Natural killer cell treated with Interleukin-12 subunit alpha and Interleukin-12 subunit beta and Interleukin-15 and Interleukin-18, amount 100 ng/mL, for 72 hours (primary cell): Measurements from ENCODE around the gene LSS. TPM values are rescaled to one million over a fixed set of nuclear protein-coding genes. Genes with fewer than 3 reads are reported as not detected.
"Not testable (repeated sequence)": the region's sequence is repeated elsewhere in the genome, so short reads cannot be mapped to it uniquely, and the experiment has no call there.

Experiments used
- ATAC-seq, 2 donors: fragments of 150-1000 bp; cut with Tn5 transposase in 1 of 2; sonication (Bioruptor Pico), chemical (Tn5 transposase) in 1 of 2; 2 replicates each; pipeline ENCODE4 v1.10.0; 2021
- DNase-seq: peaks from one replicate; pipeline ENCODE4 v3.0.0; 2022; ENCODE audit warnings: low spot score
- H3K27ac Mint-ChIP-seq, 2 donors: 1 replicate in 1 of 2; 2 replicates in 1 of 2; pipeline ENCODE4 v1.8.0; 2022; ENCODE audit warnings: mixed read lengths in 2 of 2, mild to moderate bottlenecking in 1 of 2, moderate library complexity in 1 of 2
- H3K27me3 Mint-ChIP-seq, 2 donors: 1 replicate in 1 of 2; 2 replicates in 1 of 2; pipeline ENCODE4 v1.8.0; 2022; ENCODE audit warnings: mixed read lengths in 2 of 2
- H3K36me3 Mint-ChIP-seq: one replicate; pipeline ENCODE4 v1.8.0; 2022; ENCODE audit warnings: mixed read lengths
- H3K4me1 Mint-ChIP-seq, 2 donors: 1 replicate in 1 of 2; 2 replicates in 1 of 2; pipeline ENCODE4 v1.8.0; 2022; ENCODE audit warnings: low read depth in 2 of 2, mixed read lengths in 2 of 2, mild to moderate bottlenecking in 1 of 2
- H3K4me3 Mint-ChIP-seq: one replicate; pipeline ENCODE4 v1.8.0; 2022; ENCODE audit warnings: mixed read lengths
- H3K9me3 Mint-ChIP-seq: 2 replicates; pipeline ENCODE4 v1.8.0; 2022; ENCODE audit warnings: mixed read lengths
- total RNA-seq, 2 donors: library from RNA; stranded (reverse); gene quantifications; one replicate each; pipeline ENCODE4 v1.2.3, GENCODE V29; 2022

The LSS gene
- total RNA-seq, 2 donors from 2014 or later: 32.6 to 54.4 TPM

DNA sequence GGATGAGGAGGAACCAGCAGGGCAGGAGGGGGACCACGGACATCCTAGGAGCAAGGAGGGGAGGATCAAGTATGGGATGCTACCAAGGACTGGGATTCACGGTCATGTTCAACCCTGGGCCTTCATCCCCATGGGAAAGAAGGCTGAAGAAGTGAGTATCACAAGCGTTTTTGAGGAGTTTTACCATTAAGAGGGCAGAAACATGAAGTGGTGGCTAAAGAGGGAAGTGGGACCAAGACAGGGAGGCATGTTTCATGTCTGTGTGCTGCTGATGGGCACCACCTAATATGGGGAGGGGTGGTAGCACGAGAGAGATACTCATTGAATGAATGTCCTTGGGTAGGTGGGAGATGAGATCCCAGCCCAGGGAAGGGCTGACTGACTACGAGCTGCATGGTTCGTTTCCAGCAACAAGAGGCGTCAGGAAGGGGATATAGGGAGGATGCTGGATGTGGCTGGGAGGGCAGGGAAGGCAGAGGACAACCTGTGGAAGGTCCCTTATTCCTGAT is 11.3 kb upstream of the LSS start:
- no peak for ATAC-seq
- Mint-ChIP-seq H3K36me3 (peaks cover 37% of the 10 kb centered on the region), H3K4me3 (no peak overlapping the region), H3K27ac (peak overlapping the region in 1 of 2 donors; percentile 2), H3K4me1 (peaks cover under 1 to 24% of the 10 kb centered on the region in 2 donors), H3K27me3 (no peaks in the 10 kb centered on the region), H3K9me3 (no peaks in the 10 kb centered on the region)
- DNase-seq: no peak

DNA sequence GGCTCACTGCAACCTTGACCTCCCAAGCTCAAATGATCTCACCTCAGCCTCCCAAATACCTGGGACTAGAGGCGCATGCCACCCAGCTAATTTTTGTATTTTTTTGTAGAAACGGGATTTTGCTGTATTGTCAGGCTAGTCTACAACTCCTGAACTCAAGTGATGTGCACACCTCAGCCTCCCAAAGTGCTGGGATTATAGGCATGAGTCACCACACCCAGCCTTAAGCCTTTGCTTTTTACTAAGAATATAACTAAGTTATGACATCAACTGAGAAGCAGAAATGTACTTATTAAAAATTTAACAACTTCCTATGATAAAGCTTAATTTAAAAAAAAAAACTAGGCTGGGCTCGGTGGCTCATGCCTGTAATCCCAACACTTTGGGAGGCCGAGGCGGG is 8.9 kb upstream of the LSS start:
- DNase-seq (no peak), ATAC-seq (no peak)
- H3K36me3 Mint-ChIP-seq: peaks cover 44% of the 10 kb centered on the region
- H3K4me3 Mint-ChIP-seq: no peak overlapping the region
- no peaks in the 10 kb centered on the region for H3K9me3 Mint-ChIP-seq
- H3K27me3 Mint-ChIP-seq: no peaks in the 10 kb centered on the region
- H3K4me1 Mint-ChIP-seq: peaks cover 17 to 41% of the 10 kb centered on the region in 2 donors
- H3K27ac Mint-ChIP-seq: no peak overlapping the region

DNA sequence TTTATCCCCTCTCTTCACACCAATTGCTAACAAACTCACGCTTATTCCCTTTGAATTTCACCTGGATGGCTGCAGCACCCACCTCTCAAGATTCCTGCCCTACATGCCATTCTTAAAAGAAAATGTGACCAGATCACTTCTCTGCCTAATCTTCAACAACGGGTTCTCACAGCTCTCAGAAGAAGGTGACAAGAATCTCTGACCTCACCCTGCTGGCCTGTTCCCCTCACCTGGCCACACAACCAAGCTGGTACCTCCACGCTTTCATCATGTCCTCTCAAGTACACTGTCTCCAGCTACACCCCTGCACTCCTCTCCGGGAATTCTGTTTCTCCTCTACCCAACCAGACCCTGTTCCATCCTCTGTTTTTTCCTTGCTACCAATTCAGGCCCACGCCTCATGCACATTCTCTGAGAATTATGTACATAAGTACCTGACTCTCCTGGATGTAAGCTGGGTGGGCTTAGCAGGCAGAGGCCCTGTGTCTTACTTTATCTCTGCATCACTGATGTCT is 5.9 kb upstream of the LSS start:
- Mint-ChIP-seq H3K27me3 (no peaks in the 10 kb centered on the region), H3K36me3 (peaks cover 35% of the 10 kb centered on the region), H3K9me3 (no peaks in the 10 kb centered on the region), H3K4me3 (peak overlapping the region; percentile 4), H3K4me1 (peaks cover 34 to 52% of the 10 kb centered on the region in 2 donors), H3K27ac (peak overlapping the region; percentile 18 to 64)
- no peak for ATAC-seq
- DNase-seq: no peak

DNA sequence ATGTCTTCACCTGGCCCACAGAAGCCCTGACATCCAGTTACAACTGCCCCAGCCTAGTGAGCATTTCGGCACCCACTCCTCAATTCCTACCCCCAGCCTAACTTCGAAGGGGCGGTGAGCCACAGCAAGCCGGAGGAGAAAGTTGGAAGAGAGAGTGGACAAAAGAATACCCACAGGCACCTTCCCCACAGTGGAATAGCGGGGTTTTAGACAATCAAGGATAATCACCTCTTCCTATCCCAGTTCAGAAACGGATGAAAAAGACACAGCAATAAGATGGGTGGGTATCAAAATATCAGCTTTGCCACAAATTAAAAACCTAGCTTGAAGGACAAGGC is 1.3 kb upstream of the LSS start:
- peaks cover 22% of the 10 kb centered on the region for H3K36me3 Mint-ChIP-seq

DNA sequence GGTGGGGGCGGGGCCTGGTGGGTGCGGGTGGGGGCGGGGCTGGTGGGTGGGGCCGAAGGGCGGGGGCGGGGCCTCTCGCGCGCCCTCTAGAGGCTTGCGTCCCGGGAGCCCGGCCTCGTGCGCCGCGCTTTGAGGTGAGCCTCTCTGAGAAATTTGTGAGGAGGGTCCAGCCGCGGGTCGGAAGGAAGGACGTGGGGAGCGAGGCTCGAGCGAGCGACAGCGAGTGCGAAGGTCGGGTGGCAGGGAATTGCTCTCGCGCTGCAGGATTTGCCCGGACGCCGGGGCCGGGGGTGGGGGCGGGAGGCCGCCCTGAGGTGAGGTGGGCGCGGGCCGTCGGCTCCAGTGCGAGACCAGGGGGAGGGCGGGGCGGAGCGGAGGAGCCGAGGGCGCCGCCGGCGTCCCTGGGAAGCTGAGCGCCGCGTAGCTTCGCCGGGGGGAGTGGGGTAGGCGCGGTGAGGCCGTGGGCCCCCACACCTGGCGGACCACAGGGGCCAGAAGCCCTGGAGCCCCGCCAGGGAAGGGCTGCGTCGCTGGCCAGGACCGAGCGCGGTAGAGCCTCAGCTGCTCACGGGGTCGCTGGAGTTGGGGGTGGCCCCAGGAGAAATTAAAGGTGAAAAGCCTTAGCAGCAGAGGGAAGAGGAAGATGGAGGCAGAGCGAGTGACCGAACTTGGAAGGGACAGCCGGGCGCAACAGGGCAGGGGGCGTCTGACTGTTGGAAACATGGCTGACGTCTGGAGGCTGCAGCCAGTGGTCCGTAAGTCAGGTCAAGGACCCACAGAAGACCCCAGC is 754 bp upstream of the LSS start:
- peak overlapping the region; percentile 86 for H3K4me3 Mint-ChIP-seq
- H3K27ac Mint-ChIP-seq: peak overlapping the region; percentile 66 to 78
- no peaks in the 10 kb centered on the region for H3K9me3 Mint-ChIP-seq
- peaks cover 57 to 67% of the 10 kb centered on the region in 2 donors for H3K4me1 Mint-ChIP-seq
- H3K36me3 Mint-ChIP-seq: peaks cover 17% of the 10 kb centered on the region
- H3K27me3 Mint-ChIP-seq: no peaks in the 10 kb centered on the region
- ATAC-seq: peak; percentile 66 to 69
- no peak for DNase-seq

More for the DNA sequence above, 1.3 kb upstream of the LSS start:
- Mint-ChIP-seq H3K4me3 (peak overlapping the region; percentile 86), H3K4me1 (peaks cover 63 to 72% of the 10 kb centered on the region in 2 donors), H3K27ac (peak overlapping the region; percentile 29 to 70), H3K27me3 (no peaks in the 10 kb centered on the region), H3K9me3 (no peaks in the 10 kb centered on the region)
- no peak for DNase-seq
- no peak for ATAC-seq

DNA sequence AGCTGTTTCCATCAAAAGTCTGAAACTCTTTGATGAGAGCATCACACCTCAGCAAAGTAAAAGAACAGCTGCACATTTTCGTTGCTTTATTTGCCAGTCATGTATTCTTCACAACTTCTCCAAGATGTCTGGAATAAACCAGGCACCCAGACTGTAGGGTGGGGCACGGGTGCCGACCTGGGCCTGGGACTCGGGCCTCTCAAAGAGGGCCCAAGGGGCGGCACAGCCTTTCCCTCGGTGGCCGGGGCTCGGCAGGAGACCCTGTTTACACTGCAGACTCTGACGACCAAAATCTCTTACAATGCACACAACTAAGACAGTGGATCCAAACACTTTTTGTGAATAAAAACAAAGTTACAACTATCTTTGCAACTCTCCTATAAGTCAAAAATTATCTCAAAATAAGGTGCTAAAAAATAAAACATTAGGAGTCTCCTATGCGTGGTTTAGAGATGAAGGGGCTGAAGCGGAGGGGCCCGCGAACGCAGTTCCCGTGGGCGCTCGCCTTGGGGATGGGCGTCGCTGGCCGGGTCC is 696 bp downstream of the LSS start:
- ATAC-seq: no peak
- Mint-ChIP-seq H3K4me3 (peak overlapping the region; percentile 86), H3K4me1 (peaks cover 46 to 54% of the 10 kb centered on the region in 2 donors), H3K9me3 (no peaks in the 10 kb centered on the region), H3K36me3 (peaks cover 8% of the 10 kb centered on the region), H3K27ac (peak overlapping the region; percentile 41 to 72), H3K27me3 (no peaks in the 10 kb centered on the region)
- no peak for DNase-seq

DNA sequence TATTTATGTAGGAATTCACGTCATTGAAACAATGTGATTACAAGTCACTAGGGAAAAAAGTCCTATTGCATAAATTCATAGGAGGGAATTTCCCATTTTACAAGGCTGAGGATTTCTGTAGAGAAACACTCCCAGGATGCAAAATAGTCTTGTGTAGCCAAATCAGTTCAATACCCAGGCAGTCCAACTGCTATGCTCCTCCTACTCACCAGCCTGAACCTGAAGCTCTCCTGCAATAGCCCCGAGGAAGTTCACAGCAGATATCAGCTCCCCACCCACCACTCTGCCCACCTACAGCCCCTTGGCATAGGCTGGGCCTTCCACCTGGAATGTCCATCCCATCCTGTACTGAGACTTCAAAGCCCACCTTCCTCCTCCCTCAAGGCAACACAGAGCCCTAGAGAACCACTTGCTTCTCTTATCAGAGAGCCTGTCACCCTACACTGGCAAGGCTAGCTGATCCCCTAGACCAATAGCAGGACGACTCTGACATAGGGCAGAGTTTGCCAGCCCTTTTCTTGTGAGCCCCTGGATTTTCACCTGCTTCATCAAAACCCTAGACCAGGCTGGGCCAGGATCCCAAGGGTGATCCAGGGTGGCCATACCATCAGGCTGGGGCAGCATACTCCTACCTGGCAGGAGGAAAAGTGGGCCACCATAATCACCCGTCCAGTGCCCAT is 1.5 kb downstream of the LSS start:
- no peaks in the 10 kb centered on the region for H3K9me3 Mint-ChIP-seq
- peak overlapping the region; percentile 86 for H3K4me3 Mint-ChIP-seq
- H3K27ac Mint-ChIP-seq: peak overlapping the region; percentile 41 to 72
- ATAC-seq: no peak
- H3K4me1 Mint-ChIP-seq: peaks cover 46 to 50% of the 10 kb centered on the region in 2 donors
- H3K27me3 Mint-ChIP-seq: no peaks in the 10 kb centered on the region
- no peak for DNase-seq
- H3K36me3 Mint-ChIP-seq: peaks cover 8% of the 10 kb centered on the region

DNA sequence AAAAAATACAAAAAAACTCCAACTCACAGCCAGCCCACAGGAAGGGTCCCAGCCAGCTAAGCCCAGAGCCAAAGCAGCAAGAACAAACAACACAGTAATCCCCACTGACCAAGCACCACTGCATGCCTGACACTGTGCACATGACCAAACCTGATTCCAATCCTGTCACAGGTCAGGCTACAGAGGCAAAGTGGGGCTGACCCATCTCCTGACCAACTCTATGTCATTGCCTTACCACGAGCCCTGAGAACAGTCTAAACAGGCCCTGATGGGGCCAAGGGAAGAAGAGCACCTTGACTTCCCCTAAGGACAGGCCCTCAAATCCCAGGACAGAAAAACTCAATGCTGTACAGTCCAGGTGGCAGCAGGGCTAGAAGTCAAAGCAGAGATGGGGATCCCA is 2.4 kb downstream of the LSS start:
- Mint-ChIP-seq H3K9me3 (no peaks in the 10 kb centered on the region), H3K27me3 (no peaks in the 10 kb centered on the region), H3K4me3 (peak overlapping the region; percentile 86), H3K27ac (peak overlapping the region in 1 of 2 donors; percentile 72), H3K4me1 (peaks cover 39 to 41% of the 10 kb centered on the region in 2 donors), H3K36me3 (peaks cover 2% of the 10 kb centered on the region)
- ATAC-seq: no peak
- no peak for DNase-seq

DNA sequence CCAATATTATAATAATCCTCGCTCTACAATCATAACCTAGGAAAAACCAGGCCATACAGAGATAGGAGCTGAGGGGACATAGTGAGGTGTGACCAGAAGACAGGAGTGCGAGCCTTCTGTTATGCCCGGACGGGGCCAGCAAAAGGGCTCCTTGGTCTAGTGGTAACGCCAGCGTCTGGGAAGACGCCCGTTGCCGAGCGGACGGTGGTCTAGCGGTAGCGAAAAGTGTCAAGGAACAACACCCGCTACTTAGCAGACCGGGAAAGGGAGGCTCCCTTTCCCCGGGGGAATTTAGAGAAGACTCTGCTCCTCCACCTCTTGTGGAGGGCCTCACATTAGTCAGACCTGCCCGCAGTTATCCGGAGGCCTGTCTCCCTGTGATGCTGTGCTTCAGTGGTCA is 4.9 kb downstream of the LSS start:
- not testable (repeated sequence) for H3K4me3 Mint-ChIP-seq, H3K27me3 Mint-ChIP-seq, H3K36me3 Mint-ChIP-seq

DNA sequence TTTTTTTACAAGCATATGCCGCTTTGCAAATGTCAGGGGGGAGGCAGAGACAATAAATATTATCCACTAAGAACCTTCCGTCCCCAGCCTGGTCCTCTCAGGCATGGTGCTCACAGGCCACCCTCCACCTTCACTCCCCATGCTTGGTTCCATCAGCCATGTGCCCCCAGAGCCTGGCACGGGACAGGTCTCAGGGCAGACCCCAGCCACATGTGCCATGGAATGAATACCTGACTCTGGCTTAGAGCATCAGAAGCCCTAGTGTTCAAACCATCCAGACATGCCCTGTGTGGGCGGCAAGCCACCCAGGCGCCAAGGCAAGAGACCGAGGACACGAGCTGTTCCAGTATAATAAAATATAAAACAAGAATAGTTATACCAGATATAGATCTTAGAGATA is 5.4 kb downstream of the LSS start:
- no peak overlapping the region for H3K4me3 Mint-ChIP-seq
- no peaks in the 10 kb centered on the region for H3K36me3 Mint-ChIP-seq
- H3K9me3 Mint-ChIP-seq: no peaks in the 10 kb centered on the region
- ATAC-seq (no peak), DNase-seq (no peak)
- peaks cover 24 to 28% of the 10 kb centered on the region in 2 donors for H3K4me1 Mint-ChIP-seq
- no peaks in the 10 kb centered on the region for H3K27me3 Mint-ChIP-seq
- no peak overlapping the region for H3K27ac Mint-ChIP-seq

More for the DNA sequence above, 4.9 kb downstream of the LSS start:
- DNase-seq, H3K9me3 Mint-ChIP-seq, ATAC-seq, H3K27ac Mint-ChIP-seq: not testable (repeated sequence)
- H3K4me1 Mint-ChIP-seq: peaks cover 24 to 28% of the 10 kb centered on the region in 2 donors

DNA sequence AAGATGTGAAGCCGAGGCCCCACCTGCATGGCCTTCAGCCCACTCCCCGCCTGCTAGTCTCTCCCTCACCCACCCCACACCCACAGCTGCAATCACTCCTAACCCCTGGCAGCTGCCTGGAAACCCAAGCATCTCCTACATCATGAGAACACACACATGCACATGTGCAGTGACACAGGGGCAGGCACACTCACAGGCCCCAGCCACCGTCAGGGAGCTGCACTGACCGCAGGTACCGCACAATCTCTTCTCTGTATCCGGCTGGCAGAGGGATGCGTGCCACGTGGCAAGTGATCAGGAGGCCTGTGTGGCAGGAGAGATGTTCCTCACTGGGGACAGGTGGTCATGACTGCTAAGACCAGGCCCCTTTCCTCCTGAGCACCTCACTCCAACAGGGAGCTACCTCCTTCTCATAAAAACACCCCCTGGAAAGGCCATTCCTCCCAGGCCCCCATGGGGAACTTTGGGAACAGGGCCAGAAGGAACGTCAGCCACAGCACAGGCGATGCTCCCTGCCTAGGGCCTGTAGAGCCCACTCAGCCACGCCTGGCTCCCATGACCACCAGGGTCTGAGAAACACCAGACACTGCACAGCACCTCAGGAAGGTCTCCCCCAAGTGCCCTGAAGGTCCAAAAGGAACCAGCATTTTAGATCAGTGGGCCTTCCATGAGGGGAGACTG is 6.0 kb downstream of the LSS start:
- H3K27me3 Mint-ChIP-seq: no peaks in the 10 kb centered on the region

DNA sequence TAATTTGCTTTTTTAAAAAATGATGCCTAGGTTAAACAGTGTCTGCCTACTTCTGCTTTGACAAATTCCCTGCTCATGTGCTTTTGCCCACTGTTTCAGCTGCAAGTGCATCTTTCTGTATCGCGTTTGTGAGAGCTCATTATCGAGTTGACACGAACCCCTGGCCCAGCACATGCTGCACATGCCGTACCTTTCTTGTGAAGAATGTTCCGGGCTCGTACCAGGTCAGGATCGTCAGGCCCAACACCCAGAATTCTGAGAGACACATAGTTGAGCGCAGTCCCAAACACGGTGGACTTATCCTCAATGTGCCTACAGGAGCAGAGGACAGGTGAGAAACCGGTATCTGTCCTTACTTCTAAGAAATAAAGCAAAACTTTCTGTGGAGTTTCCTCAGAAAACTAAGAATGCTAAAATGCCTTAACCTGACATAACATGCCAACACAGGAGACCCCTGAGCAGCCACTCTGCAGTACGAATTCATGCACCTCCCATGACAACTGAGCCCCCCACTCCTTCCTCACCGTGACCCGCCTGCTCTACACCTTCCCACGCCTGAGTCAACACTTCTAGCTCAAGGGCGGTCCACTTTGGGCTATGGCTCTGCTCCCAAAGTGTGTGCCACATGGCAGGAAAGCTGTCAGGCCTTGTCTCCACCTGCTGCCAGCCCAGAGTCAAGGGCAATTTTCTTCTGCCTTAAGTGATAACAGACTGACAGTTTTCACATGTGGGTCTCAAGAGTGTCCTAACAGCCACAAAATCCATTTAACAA is 6.7 kb downstream of the LSS start:
- Mint-ChIP-seq H3K4me3 (no peak overlapping the region), H3K27ac (no peak overlapping the region), H3K4me1 (peaks cover 12 to 17% of the 10 kb centered on the region in 2 donors), H3K9me3 (no peaks in the 10 kb centered on the region), H3K36me3 (no peaks in the 10 kb centered on the region), H3K27me3 (no peaks in the 10 kb centered on the region)
- DNase-seq: no peak
- no peak for ATAC-seq

More for the DNA sequence above, 6.0 kb downstream of the LSS start:
- ATAC-seq (peak in 1 of 2 donors; percentile 11), DNase-seq (no peak)
- Mint-ChIP-seq H3K4me3 (no peak overlapping the region), H3K9me3 (no peaks in the 10 kb centered on the region), H3K27ac (no peak overlapping the region), H3K36me3 (no peaks in the 10 kb centered on the region), H3K4me1 (peaks cover 19 to 24% of the 10 kb centered on the region in 2 donors)

DNA sequence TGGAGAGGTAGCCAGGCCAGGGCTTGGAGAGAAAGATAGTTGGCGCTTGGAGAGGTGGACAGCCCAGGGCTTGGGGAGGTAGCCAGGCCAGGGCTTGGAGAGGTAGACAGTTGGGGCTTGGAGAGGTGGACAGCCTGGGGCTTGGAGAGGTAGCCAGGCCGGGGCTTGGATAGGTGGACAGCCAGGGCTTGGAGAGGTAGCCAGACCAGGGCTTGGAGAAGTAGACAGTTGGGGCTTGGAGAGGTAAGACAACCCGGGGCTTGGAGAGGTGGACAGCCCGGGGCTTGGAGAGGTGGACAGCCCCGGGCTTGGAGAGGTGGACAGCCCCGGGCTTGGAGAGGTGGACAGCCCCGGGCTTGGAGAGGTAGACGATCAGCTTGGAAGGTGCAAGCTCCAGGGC is 7.7 kb downstream of the LSS start:
- Mint-ChIP-seq H3K9me3 (no peaks in the 10 kb centered on the region), H3K4me1 (peaks cover 4 to 8% of the 10 kb centered on the region in 2 donors), H3K27ac (no peak overlapping the region), H3K4me3 (no peak overlapping the region), H3K36me3 (no peaks in the 10 kb centered on the region), H3K27me3 (no peaks in the 10 kb centered on the region)
- ATAC-seq: no peak
- no peak for DNase-seq
